Measurements from ENCODE around the gene KHDRBS1.

KHDRBS1 gene

DNA sequence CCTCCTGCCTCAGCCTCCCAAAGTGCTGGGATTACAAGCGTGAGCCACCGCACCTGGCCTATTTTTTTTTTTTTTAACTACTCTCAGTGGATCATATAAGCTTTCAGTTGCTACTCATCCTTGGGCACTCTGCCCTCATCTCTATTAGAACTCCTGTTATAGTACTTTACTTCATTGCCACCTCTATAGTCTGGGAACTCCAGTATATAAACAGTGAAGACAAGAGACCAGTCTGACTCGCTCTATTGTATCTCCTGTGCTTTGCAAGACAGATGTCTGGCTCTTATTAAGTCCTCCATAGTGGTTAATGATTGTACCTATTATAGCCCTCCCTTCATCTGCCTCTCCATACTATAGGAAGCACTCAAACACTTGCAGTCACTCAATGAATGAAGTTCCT is 15.1 kb downstream of the KHDRBS1 start:
- Histone ChIP-seq H3K36me3 (peaks cover 12 to 17% (median 12%) of the 10 kb centered on the region in 3 donors), H3K27me3 (no peaks in the 10 kb centered on the region), H3K4me3 (no peak overlapping the region), H3K27ac (no peak overlapping the region), H3K9me3 (no peaks in the 10 kb centered on the region), H3K4me1 (peaks cover 0 to 57% (median 21%) of the 10 kb centered on the region in 4 donors)
- intact Hi-C loops (cut with DNase I; ENCODE audit: low total_unique reads): no loop called here
- TF ChIP-seq, protein P1, sequence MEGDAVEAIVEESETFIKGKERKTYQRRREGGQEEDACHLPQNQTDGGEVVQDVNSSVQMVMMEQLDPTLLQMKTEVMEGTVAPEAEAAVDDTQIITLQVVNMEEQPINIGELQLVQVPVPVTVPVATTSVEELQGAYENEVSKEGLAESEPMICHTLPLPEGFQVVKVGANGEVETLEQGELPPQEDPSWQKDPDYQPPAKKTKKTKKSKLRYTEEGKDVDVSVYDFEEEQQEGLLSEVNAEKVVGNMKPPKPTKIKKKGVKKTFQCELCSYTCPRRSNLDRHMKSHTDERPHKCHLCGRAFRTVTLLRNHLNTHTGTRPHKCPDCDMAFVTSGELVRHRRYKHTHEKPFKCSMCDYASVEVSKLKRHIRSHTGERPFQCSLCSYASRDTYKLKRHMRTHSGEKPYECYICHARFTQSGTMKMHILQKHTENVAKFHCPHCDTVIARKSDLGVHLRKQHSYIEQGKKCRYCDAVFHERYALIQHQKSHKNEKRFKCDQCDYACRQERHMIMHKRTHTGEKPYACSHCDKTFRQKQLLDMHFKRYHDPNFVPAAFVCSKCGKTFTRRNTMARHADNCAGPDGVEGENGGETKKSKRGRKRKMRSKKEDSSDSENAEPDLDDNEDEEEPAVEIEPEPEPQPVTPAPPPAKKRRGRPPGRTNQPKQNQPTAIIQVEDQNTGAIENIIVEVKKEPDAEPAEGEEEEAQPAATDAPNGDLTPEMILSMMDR (IDR thresholded peaks at IDR 0.05): no peak
- DNase-seq: no peak

DNA sequence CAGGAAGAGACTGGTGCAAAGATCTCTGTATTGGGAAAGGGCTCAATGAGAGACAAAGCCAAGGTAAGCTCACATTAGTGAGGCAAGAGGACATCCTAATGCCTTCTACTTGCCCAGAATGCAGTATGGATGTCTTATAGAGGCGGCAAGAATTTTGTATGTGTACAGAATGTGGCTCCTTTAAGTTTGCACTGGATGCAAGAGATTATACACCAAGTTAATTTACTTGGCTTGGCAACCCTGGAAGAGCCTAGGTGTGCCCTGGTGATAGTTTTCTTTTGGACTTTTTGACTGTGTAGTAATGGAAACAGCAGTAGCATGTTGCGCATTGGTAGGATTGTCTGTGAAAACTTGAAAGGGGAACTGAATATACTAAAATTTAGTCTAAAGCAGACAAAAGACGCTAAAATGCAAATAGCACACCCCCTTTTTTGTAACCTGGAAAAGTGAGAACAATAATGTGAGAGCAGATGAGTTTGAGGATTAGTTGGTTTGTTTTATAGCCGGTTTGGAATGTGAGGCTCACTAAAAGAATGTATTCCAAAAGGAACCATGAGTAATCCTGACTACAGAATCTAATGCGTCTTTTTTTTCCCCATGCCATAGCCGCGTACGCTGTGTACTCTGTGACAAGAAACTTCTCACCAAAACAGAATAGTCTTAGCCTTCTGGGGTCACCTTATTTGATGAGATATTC is 18.1 kb downstream of the KHDRBS1 start:
- no peaks in the 10 kb centered on the region for H3K9me3 ChIP-seq
- DNase-seq: no peak
- peaks cover 23 to 31% (median 25%) of the 10 kb centered on the region in 3 donors for H3K36me3 ChIP-seq
- intact Hi-C loops (cut with DNase I; ENCODE audit: low total_unique reads): no loop called here
- H3K4me3 ChIP-seq: no peak overlapping the region
- H3K27ac ChIP-seq: peak overlapping the region; percentile 5 to 18
- H3K4me1 ChIP-seq: peaks cover 0 to 32% (median 10%) of the 10 kb centered on the region in 4 donors
- TF ChIP-seq, protein P1 (IDR thresholded peaks at IDR 0.05): no peak
- H3K27me3 ChIP-seq: no peaks in the 10 kb centered on the region

DNA sequence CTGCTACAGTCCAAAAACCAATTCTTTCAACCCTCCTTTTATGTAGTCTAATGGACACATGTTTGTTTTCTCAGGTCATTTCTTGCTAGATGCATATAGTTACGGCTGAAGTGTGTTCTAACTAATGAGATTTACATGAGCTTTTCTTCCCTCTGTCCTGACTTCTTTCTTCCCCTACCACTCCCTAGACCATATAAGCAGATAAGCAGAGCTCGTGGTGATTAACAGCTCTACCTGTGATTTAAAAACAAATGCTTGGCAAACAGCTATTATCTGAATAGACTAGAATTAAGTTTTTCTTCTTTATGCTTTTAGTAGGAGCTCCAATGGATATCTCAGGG is 18.6 kb downstream of the KHDRBS1 start:
- H3K27ac ChIP-seq: peak overlapping the region; percentile 5 to 18
- TF ChIP-seq, protein P1 (IDR thresholded peaks at IDR 0.05): no peak
- no peaks in the 10 kb centered on the region for H3K27me3 ChIP-seq
- H3K9me3 ChIP-seq: no peaks in the 10 kb centered on the region
- DNase-seq: no peak
- H3K4me1 ChIP-seq: peaks cover 0 to 32% (median 10%) of the 10 kb centered on the region in 4 donors
- intact Hi-C loops (cut with DNase I; ENCODE audit: low total_unique reads): no loop called here
- H3K36me3 ChIP-seq: peaks cover 25 to 31% (median 26%) of the 10 kb centered on the region in 3 donors
- no peak overlapping the region for H3K4me3 ChIP-seq

- Histone ChIP-seq H3K27ac (no peak overlapping the region), H3K27me3 (no peaks in the 10 kb centered on the region), H3K4me3 (no peak overlapping the region), H3K4me1 (peaks cover 0 to 26% (median 8%) of the 10 kb centered on the region in 4 donors), H3K9me3 (no peaks in the 10 kb centered on the region), H3K36me3 (peaks cover 25 to 54% (median 31%) of the 10 kb centered on the region in 3 donors)
- intact Hi-C loops (cut with DNase I; ENCODE audit: low total_unique reads): no loop called here
- TF ChIP-seq, protein P1 (IDR thresholded peaks at IDR 0.05): no peak
- DNase-seq: no peak
These were observed 21.5 kb downstream of the KHDRBS1 start for GRCh38 chr1:32035119-32035518.

DNA sequence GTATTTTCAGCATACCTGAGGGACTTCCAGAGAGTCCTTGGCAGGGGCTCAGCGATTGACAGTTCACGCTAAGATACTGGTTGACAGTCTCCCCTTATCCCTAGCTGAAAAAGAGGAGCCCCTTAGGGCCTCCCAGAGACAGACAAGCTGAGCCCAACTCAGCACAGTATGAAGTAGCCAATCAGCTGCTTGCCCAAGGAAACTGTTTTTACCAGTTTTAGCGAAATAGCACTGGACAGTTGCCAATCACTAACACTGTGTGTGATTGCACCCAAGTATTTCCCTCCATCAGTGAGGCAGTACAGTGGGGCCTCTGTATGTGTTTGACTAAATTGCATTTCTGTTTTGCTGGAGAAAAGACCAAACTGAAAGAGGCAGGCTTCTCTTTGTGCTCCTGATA is 27.0 kb downstream of the KHDRBS1 start:
- Histone ChIP-seq H3K27me3 (no peaks in the 10 kb centered on the region), H3K9me3 (no peaks in the 10 kb centered on the region), H3K36me3 (peaks cover 0 to 67% (median 10%) of the 10 kb centered on the region in 3 donors), H3K4me3 (no peak overlapping the region), H3K27ac (no peak overlapping the region), H3K4me1 (no peaks in the 10 kb centered on the region)
- intact Hi-C loops (cut with DNase I; ENCODE audit: low total_unique reads): no loop called here
- no peak for DNase-seq
- TF ChIP-seq, protein P1 (IDR thresholded peaks at IDR 0.05): no peak
